SW 1271 (cell line): ENCODE measurements around the gene FOCAD.
"Not testable (repeated sequence)": the region's sequence is repeated elsewhere in the genome, so short reads cannot be mapped to it uniquely, and the experiment has no call there.

Experiments
- DNase-seq, 2 experiments: peaks; one replicate each; lab custom pipeline; 2025; lab: John Stamatoyannopoulos, UW

The FOCAD gene

DNA sequence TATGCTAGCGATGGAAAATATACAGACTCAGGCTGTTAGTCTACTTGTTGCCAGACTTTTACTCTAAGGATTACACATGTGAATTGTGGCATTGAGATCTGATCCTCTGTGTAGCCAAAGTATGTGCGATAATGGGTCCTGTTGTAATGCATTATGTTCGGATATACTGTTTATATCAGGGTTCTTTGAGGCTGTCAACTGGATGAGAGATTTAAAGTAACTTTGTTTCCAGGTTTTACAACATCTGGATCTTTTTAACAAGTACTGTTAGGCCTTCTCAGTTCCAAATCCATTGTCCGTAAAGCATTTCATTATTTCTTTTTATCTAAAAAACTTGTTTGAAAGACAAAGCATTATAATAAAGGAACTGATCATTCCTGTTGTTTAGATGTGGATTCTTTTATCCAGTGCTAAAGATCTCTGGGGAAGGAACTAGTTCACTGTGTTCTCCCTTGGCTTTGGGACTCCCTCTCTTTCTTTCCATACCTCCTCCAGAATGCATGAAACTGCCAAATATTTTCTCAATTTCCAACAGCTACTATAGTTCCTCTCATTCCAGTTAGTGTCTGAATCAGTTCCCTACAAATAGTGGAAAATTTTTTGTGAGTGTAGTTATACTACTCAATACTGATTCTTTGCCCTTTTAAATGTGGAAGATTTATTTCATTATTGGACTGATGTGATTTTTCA lies 278.6 kb downstream of the FOCAD start:
- DNase-seq, result no peak

DNA sequence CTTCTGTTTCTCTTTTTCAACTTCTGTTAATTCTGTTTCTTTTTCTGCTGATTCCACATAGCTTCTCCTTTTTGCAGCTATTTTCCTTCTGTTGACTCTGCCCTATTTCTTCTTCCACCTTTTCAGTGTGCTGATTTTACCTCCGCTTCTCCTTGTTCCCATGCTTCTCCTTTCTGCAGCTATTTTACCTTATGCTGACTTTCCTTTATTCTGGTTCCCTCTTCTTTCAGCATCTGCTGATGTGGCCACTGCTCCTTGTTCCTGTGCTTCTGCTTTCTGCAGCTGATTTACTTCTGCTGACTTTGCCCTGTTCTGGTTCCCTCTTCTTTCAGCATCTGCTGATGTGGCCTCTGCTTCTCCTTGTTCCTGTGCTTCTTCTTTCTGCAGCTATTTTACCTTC lies 288.6 kb downstream of the FOCAD start:
- no peak for DNase-seq

DNA sequence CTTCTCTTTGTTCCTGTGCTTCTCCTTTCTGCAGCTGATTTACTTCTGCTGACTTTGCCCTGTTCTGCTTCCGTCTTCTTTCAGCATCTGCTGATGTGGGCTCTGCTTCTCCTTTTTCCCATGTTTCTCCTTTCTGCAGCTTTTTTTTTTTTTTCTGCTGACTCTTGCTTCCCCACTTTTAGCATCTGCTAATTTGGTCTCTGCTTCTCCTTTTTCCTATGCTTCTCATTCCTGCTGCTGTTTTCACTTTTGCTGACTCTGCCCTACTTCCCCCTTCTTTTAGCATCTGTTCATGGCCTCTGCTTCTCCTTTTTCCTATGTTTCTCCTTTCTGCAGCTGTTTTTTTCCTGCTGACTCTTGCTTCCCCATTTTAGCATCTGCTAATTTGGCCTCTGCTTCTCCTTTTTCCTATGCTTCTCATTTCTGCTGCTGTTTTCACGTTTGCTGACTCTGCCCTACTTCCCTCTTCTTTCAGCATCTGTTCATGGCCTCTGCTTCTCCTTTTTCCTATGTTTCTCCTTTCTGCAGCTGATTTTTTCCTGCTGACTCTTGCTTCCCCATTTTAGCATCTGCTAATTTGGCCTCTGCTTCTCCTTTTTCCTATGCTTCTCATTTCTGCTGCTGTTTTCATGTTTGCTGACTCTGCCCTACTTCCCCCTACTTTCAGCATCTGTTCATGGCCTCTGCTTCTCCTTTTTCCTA lies 289.3 kb downstream of the FOCAD start:
- DNase-seq, result not testable (repeated sequence)

DNA sequence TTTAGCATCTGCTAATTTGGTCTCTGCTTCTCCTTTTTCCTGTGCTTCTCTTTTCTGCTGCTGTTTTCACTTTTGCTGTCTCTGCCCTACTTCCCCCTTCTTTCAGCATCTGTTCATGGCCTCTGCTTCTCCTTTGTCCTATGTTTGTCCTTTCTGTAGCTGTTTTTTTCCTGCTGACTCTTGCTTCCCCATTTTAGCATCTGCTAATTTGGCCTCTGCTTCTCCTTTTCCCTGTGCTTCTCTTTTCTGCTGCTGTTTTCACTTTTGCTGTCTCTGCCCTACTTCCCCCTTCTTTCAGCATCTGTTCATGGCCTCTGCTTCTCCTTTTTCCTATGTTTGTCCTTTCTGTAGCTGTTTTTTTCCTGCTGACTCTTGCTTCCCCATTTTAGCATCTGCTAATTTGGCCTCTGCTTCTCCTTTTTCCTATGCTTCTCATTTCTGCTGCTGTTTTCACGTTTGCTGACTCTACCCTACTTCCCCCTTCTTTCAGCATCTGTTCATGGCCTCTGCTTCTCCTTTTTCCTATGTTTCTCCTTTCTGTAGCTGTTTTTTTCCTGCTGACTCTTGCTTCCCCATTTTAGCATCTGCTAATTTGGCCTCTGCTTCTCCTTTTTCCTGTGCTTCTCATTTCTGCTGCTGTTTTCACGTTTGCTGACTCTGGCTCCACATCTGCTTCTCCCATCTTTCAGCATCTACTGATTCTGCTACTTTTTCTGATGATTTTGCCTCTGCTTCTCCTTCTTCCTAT lies 290.3 kb downstream of the FOCAD start:
- DNase-seq, result not testable (repeated sequence)

DNA sequence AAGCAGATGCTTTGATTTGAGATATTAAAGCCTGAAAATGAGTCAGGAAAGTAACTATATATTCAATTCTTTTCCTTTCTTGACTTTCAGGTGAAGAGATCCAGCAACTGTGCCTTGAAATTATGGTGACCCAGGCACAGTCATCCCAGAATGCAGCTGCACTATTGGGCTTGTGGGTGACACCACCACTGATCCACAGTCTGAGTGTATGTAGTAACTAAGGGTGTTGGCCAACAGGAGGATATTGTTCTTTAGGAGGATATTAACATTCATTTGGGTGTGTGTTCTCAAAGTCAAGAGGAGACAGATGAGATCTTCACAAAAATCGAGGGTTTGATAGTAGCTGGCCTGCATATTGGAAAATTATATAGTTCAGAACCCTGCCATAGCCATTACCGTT lies 294.2 kb downstream of the FOCAD start:
- DNase-seq, result no peak

DNA sequence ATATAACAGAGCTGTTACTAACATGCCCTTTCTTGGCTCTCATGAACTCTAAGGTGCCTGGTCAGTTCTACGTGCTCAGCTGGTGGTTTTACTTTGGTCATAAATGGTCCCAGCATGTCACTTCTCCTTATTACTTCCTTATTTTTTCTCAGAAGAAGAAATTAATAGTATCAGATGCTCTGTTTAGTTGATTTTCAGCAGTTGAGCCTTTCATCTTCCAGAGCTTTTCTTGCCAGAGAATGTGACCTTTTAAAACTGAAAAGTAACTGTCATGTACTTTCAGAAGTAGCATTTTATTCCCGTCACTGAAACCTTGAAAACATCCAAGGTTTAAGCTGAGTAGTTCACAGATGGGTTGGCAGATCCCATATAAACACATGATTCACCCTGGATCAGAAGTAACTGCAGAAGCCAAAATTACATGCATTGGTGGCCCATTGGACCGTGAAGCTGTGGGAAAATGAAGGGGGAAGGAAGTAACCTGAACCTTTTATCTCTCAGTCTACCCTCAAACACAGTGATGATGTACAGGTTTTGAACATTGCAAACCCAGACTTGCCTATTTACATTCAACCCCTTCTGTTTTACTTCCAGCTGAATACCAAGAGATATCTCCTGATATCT lies 296.9 kb downstream of the FOCAD start:
- DNase-seq, result no peak

DNA sequence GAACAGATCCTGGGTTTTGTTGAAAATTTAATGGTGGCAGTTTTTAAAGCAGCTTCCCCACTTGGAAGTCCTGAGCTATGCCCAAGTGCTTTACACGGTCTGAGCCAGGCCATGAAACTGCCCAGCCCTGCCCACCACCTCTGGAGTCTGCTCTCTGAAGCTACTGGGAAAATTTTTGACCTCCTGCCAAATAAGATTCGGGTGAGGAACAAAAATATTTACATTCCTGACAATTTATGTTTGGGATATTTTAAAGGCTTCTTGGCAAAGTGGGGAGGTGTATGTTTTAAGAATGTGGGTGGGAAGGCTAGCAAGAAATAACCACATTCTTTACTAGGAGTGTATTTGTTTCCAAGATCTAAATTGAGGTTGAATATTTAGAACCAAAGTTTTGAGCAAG lies 297.4 kb downstream of the FOCAD start:
- no peak for DNase-seq

DNA sequence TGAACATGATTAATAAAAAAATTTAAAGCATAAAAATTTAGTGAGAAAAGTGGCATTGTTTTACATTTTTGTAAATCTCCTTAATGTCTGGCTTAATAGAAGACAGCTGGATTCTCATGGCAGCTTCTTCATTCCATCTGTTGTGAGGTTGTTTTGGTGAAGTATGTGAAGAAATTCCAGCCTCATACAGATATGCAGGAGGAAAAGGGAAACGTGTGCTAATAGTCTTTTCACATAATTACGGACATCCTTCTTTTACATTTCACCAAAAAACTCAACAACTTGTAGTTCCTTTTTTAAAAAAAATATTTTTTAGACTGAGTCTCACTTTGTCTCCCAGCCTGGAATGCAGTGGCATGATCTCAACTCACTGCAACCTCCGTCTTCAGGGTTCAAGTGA lies 300.4 kb downstream of the FOCAD start:
- DNase-seq, result no peak

DNA sequence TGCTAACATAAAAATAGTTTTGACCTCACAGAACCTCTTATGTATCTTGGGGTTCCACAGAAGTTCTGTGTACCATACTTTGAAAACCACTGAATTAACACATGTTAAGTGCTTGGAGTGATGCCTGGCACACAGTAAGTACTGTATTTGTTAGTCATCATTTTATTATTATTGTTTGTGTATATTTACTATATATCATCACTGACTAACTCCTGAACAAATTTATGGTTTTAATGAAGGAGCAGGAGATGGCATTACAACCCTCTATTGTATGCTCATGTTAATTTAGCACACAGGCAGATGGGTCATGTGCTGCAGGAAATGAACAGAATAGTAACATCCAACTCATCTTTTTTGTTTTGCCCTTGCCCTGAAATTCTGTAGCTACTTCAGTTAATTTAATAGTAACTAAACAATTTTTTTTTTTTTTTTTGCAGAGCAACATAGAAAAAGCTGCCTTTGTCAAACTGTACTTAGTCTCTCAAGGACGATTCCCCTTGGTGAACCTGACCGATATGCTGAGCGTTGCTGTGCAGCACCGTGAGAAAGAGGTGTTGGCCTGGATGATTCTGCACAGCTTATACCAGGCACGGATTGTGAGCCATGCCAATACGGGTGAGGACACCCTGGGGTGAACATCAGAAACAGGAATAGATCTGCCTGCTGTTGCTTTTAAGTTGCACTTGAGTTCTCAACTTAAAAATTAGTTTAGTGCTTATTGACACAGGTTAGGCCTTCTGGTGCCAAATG lies 302.0 kb downstream of the FOCAD start:
- DNase-seq, result no peak

DNA sequence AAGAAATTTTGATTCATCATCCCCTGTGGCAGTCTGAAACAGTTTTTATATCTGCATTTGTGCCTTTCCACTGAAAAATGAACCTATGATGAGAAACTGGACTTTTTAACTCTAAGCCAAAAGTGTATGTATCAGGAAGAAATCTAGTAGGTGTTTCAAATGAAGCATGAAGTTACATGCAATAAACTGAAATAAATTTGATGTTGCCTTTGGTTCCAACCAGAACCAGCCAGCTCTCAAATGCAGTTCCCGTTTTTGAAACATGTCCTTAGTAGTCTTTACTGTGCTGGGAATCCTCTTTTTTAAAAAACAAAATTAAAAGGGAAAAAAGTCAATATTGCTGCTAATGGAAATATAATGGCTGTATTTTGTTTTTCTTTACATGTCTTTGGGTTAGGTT lies 303.5 kb downstream of the FOCAD start:
- no peak for DNase-seq

DNA sequence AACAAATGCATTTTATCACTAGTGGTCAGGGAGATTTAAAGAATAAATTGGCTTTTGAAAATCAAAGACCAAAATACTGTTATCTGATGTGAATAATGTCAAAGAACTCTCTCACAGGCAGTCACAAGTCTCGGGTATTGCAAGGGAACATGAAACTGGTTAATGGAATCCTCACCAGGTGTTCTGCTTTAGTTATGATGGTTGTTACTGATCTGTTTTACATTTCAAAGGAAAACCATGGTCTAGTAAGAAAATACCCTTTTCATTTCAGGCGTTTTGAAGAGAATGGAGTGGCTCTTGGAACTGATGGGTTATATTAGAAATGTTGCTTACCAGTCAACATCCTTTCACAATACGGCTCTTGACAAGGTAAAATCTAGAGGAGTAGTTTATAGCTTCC lies 304.0 kb downstream of the FOCAD start:
- DNase-seq, result no peak

DNA sequence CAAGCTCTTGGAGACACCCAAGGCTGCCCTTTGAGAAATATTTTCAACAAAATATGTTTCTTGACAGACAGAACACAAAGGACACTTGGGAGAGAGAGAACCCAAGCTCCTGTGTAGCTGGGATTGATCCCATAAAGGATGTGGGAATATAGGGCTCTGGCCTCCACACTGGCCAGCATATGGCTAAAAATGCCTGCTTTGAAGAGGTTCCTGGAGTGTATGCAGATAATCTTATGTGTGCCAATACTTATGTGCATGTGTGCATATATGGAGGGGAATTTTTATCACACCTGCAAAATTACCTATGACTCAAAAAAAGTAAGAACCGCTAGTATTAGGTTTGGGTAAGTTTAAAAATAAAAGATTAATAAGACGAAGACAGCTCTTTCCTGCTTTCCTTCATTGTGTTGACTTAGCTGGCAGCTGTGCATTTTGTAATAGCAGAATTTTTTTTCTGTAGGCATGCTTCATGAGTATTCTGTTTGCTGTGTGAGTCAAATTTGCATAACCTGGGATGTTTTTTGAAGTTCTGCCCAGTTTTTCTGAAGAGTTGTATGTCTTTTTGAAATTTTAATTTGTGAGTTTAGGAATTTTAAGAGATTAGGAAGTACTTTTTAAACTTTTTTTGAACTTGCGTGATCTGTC lies 304.7 kb downstream of the FOCAD start:
- no peak for DNase-seq

DNA sequence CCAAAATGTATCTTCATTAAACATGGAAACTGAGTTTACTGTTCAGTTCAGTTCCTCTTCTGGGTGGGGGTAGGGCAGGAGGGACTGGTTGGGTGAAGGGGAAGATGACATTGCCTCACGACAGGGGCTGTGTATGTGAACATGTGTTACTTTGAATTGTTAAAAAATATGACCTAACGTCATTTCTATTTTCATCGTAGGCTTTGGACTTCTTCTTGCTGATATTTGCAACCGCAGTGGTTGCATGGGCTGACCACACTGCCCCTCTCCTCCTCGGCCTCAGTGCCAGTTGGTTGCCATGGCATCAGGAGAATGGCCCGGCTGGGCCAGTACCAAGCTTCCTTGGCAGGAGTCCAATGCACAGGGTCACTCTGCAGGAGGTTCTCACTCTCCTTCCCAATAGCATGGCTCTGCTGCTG lies 305.9 kb downstream of the FOCAD start:
- DNase-seq, result no peak

DNA sequence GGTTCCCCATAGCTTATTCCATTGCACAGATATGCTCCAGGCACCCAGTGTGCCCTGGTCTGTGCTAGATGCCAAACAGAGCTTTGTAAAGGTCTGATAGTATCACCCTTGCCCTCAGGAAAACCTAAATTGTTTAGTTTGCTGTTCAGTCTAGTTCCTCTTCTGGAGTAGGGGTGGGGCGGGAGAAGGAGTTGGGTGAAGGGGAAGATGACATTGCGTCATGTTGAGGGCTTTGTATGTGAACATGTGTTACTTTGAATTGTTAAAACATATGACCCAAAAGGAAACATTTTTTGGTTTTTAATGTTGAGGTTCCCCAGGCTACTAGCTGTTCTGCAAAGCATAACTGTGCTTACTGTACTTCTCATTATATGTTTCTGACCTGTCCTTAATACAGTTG lies 306.8 kb downstream of the FOCAD start:
- no peak for DNase-seq

DNA sequence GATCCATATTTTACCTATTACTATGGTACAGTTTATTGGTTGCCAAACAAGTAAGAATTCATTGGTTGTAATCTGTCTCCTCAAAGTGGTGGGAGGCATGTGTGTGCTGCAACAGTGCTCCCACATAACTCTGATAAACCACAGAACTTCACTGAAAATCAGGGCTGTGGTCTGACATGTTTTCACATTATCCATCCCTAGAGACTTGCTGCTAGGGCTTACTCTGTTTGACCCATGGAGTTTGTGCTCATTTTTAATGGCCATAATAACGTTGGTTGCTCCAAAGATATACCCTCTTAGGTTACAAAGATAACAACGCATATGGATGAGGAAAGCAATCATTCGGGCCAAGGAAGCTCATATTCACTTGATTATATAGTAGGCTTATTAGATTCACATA lies 310.4 kb downstream of the FOCAD start:
- DNase-seq, result no peak

DNA sequence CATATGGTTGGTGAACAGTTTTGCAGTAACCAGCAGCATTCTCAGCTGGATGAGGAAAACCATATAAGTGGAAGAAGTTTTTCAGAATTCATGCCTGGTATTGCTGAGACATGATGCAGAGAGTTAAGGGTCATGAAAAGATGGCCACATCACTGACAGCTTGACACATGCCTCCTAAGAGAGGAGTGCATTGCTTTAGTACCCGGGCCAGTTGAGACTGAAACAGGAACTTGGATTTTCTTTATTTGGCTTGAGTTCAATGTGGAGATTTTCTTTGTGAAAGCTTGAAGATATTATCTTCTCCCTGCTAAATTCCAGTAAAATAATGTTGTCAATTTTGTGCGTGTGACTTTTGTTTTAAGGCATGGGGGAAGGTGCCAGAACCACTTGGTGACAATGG lies 311.6 kb downstream of the FOCAD start:
- no peak for DNase-seq

DNA sequence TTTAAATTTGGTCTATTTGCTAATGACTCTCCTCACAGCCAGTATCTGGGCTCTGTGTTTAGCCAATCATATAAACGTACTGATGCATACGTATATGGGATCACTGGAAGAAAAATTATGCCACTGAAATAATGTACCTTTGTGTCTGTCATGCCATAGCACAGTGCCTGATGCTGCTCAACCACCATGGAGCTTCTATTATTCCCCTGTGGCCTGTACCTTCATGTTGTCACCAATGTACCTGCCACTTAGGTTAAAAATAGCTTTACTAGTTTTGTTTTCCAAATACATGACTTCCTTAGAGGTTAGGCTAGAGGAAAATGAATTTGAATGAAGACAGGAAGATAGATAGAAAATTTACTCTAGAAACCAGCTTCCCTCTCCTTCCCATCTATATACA lies 312.8 kb downstream of the FOCAD start:
- DNase-seq, result no peak

DNA sequence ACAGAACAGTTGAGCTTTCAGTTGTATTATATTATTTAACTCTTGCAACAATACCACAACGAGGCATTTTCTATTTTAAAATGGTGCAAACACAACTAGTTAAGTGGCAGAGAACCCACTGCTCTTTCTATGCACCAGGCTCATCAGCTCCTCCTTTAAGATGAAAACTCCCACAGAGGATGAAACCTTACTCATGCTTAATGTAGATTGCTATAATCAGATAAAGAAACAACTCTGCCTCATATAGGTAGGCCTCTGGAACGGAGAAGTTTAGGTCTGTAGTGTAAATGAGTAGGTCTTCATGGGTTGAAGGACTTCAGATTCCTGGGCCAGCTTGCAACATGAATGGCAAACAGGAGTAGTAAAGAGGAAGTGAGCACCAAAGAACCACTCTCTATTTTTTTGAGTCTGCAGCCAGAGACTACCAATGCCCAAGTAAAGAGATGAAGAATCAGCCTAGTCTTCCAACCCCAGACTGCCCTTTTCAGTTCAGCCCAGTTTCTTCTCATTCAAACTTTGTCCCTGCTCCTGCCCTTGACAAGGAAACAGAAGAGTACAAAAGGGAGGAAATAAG lies 313.5 kb downstream of the FOCAD start:
- no peak for DNase-seq

DNA sequence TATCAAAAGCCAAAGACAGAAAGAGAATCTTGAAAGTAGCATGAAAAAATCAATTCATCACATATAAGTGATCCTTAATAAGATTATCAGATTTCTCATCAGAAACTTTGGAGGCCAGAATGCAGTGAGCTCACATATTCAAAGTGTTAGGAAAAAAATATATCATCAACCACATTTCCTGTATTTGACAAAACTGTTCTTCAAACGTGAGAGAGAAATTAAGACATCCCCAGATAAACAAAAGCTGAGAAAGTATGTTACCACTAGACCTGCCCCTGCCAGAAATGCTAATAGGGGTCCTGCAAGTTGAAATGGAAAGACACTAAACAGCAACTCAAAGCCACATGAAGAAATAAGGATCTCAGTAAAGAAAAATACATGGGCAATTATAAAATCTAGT lies 317.5 kb downstream of the FOCAD start:
- no peak for DNase-seq

DNA sequence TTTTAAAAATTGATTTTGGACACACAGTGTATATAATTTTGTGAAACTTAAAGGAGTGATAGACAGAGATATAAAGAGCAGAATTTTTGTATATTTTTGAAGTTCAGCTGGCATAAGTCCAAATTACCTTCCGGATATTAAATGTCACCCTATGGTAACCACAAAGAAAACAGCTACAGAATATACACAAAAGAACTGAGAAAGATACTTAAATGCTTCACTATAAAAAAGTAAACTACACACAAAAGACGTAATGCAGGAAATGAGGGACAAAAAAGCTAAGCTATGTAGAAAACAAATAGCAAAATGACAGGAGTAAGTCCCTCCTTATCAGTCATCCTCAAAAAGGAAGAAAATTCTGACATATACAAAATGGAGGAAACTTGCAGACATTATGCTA lies 318.0 kb downstream of the FOCAD start:
- DNase-seq, result no peak

DNA sequence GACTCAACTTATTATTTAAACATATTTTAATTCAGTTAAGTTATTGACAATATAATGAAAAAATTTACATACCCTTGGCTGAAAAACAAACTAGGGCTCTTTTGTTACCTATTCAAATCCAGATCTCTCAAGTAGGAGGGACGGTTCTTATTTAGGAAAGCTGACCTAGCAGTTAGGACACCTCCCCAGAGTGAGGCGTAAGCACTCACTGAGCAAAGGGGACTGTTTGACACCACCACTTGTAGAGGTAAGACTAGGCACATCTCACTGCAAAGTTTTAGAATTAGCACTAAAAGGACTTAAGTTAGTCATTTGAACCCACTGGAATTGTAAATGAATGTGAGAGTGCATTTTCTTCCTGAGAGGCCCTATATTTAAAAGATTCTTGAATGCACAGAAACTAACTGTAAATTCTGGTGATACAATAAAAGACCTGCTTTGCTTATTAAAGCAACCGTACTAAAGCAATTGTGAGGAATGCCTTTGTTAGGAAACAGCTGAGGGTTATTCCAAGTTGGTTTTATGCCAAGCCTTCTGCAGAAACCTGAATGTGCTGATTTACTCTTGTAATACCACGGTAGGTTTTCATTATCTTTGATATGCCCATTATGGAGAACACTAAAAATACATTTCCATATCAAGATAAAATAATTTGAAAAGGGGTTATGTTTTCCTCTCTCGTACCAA lies 331.2 kb downstream of the FOCAD start:
- DNase-seq, result no peak
